H1 (cell line): ENCODE measurements around the gene ADGRD2. TPM values are rescaled to one million over a fixed set of nuclear protein-coding genes. Genes with fewer than 3 reads are reported as not detected.

Experiments used
- EZH2 ChIP-seq: fragments of 200-600 bp; sonication (generic); IDR thresholded peaks from 2 replicates; pipeline ENCODE4 v1.7.1; 2012; ENCODE audit warnings: low read depth, mild to moderate bottlenecking, moderate library complexity, low read length, inconsistent platforms; ENCODE audit not compliant: severe bottlenecking
- FOSL1 ChIP-seq: IDR thresholded peaks from 2 replicates; pipeline ENCODE4 v1.6.1; 2011; ENCODE audit warnings: mild to moderate bottlenecking, low read depth, low read length, moderate library complexity; ENCODE audit not compliant: insufficient read depth
- GABPA ChIP-seq: IDR thresholded peaks from 2 replicates; pipeline ENCODE4 v1.6.1; 2011; ENCODE audit warnings: mild to moderate bottlenecking, low read length, moderate library complexity, borderline replicate concordance; ENCODE audit not compliant: insufficient read depth
- NANOG ChIP-seq: IDR thresholded peaks from 2 replicates; pipeline ENCODE4 v1.6.1; 2011; ENCODE audit warnings: low read length, low read depth, mild to moderate bottlenecking, inconsistent platforms; ENCODE audit not compliant: insufficient read depth, poor library complexity, severe bottlenecking
- POLR2A ChIP-seq, 2 experiments: IDR thresholded peaks; 1 replicate in 1 of 2; 2 replicates in 1 of 2; pipeline ENCODE4 v1.6.1; 2011; ENCODE audit warnings: low read depth in 2 of 2, low read length in 2 of 2, mild to moderate bottlenecking in 2 of 2; ENCODE audit errors: control extremely low read depth in 1 of 2
- RBBP5 ChIP-seq: IDR thresholded peaks from 2 replicates; pipeline ENCODE4 v1.7.1; 2012; ENCODE audit warnings: low read depth, mild to moderate bottlenecking, inconsistent platforms, low read length, moderate library complexity, borderline replicate concordance
- RNF2 ChIP-seq: fragments of 200-900, 300-1000 bp; sonication (generic); IDR thresholded peaks from 2 replicates; pipeline ENCODE4 v1.7.1; 2016; ENCODE audit warnings: borderline replicate concordance, low read depth, mild to moderate bottlenecking, antibody characterized with exemption, low read length; ENCODE audit not compliant: poor library complexity, severe bottlenecking; ENCODE audit errors: missing control alignments
- RXRA ChIP-seq: IDR thresholded peaks from 2 replicates; pipeline ENCODE4 v1.6.1; 2011; ENCODE audit warnings: low read depth, mild to moderate bottlenecking, low read length, moderate library complexity; ENCODE audit not compliant: insufficient read depth
- SAP30 ChIP-seq: fragments of 300-600 bp; sonication (generic); IDR thresholded peaks from 2 replicates; pipeline ENCODE4 v1.7.1; 2012; ENCODE audit warnings: low read length, moderate library complexity, mild to moderate bottlenecking, inconsistent platforms; ENCODE audit not compliant: insufficient read depth, insufficient replicate concordance
- SRF ChIP-seq: IDR thresholded peaks from 2 replicates; pipeline ENCODE4 v1.6.1; 2011; ENCODE audit warnings: mild to moderate bottlenecking, low read depth, low read length, moderate library complexity
- polyA plus RNA-seq, 7 experiments: library from polyadenylated mRNA; depleted of rRNA in 3 of 7; stranded (reverse) in 5 of 7; unstranded in 2 of 7; fragments of >200 nt in 5 of 7; fragments of 200-250 nt in 2 of 7; gene quantifications; 1 replicate in 5 of 7; 2 replicates in 1 of 7; 4 replicates in 1 of 7; pipeline versions ENCODE4 v1.2.1 to v1.2.3, GENCODE V29; 2011 to 2013; ENCODE audit warnings: missing spikeins in 2 of 7, mixed read lengths in 2 of 7
- total RNA-seq: library from RNA; stranded (reverse); fragmentation: NEBNext Ultra II Directional; extraction: Animal tissue kit (Norgen Biotek cat#: 25700); gene quantifications from 2 replicates; pipeline ENCODE4 v1.2.1, GENCODE V29; 2021
- TF ChIP-seq, protein P1 (sequence below), 3 experiments: IDR thresholded peaks; 1 replicate in 2 of 3; 2 replicates in 1 of 3; pipeline versions ENCODE4 v1.5.1 to v1.6.1; 2011; ENCODE audit warnings: low read length in 3 of 3, mild to moderate bottlenecking in 3 of 3, inconsistent platforms in 2 of 3, low read depth in 1 of 3, moderate library complexity in 1 of 3; ENCODE audit not compliant: insufficient read depth in 1 of 3; ENCODE audit errors: control extremely low read depth in 1 of 3

ADGRD2 gene
- total and polyA plus RNA-seq, 2 of the 8 experiments (the other 6 are each of a cell fraction or from before 2014, with no cell fraction given): 0.41 to 1.4 TPM

DNA sequence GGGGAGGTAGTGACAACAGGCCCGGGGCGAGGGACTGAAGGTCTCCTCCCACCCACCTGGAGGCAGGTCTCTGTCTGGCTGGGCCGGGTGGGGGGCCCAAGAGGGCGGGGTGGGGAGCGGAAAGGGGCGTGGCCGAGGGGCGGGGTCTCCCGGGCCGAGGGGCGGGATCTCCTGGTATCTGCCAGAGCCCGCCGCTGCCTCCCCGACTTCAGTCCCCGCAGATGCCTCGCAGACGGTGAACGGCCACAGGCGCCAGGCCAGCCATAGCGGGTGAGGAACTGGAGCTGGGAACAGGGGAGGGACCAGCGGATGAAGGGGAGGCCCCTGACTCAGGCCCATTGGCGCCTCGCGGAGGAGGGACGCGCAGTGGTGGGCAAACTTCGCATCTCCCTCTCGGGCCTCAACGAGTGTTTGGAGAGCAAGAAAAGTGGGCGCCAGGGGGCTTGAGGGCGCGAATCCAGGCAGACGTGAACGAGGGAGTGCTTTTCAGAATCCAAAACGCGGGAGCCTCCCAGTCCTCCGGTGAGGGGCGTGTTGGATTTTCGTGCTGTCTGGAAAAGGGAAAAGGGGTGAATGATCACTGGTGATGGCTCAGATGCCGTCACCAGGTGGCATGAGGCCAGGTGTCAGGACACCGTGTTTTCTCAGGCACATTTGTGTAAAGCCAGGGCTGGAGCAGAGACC, at the start of gene ADGRD2 (continued):
- TF ChIP-seq FOSL1: no peak
- no peak for TF ChIP-seq NANOG
- no peak for TF ChIP-seq RNF2
- TF ChIP-seq SAP30: no peak
- TF ChIP-seq POLR2A (IDR thresholded peaks at IDR 0.05; ENCODE audit: control extremely low read depth in 1 of 2, low read depth in 2 of 2, low read length in 2 of 2): peak in 1 of 2 experiments; percentile 69; a peak in 2 of 3 replicates
- no peak for TF ChIP-seq RXRA
- TF ChIP-seq, protein P1, sequence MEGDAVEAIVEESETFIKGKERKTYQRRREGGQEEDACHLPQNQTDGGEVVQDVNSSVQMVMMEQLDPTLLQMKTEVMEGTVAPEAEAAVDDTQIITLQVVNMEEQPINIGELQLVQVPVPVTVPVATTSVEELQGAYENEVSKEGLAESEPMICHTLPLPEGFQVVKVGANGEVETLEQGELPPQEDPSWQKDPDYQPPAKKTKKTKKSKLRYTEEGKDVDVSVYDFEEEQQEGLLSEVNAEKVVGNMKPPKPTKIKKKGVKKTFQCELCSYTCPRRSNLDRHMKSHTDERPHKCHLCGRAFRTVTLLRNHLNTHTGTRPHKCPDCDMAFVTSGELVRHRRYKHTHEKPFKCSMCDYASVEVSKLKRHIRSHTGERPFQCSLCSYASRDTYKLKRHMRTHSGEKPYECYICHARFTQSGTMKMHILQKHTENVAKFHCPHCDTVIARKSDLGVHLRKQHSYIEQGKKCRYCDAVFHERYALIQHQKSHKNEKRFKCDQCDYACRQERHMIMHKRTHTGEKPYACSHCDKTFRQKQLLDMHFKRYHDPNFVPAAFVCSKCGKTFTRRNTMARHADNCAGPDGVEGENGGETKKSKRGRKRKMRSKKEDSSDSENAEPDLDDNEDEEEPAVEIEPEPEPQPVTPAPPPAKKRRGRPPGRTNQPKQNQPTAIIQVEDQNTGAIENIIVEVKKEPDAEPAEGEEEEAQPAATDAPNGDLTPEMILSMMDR (IDR thresholded peaks at IDR 0.05; ENCODE audit: control extremely low read depth in 1 of 3, insufficient read depth in 1 of 3, low read depth in 1 of 3, low read length in 3 of 3): no peak
- no peak for TF ChIP-seq GABPA
- TF ChIP-seq RBBP5: no peak
- no peak for TF ChIP-seq SRF
- no peak for TF ChIP-seq EZH2
